H9 (cell line): ENCODE measurements around the gene ANO6. TPM values are rescaled to one million over a fixed set of nuclear protein-coding genes. Genes with fewer than 3 reads are reported as not detected.

Experiments
- DNase-seq: peaks from one replicate; pipeline ENCODE4 v3.0.0-alpha.2; 2017
- H2AFZ ChIP-seq: one replicate; pipeline ENCODE4 v1.6.1; 2013; ENCODE audit warnings: mild to moderate bottlenecking, low read length, control low read depth, moderate library complexity
- H2AK5ac ChIP-seq: 2 replicates; pipeline ENCODE4 v1.6.1; 2013; ENCODE audit warnings: low read length, control low read depth, mixed read lengths; ENCODE audit not compliant: insufficient read length
- H2BK120ac ChIP-seq: one replicate; pipeline ENCODE4 v1.6.1; 2013; ENCODE audit warnings: low read depth, mild to moderate bottlenecking, low read length, control low read depth, inconsistent platforms; ENCODE audit not compliant: poor library complexity, severe bottlenecking
- H2BK12ac ChIP-seq: 2 replicates; pipeline ENCODE4 v1.6.1; 2013; ENCODE audit warnings: low read length, control low read depth, mixed read lengths, low read depth; ENCODE audit not compliant: insufficient read length
- H2BK15ac ChIP-seq: 2 replicates; pipeline ENCODE4 v1.6.1; 2013; ENCODE audit warnings: low read depth, low read length, control low read depth
- H2BK20ac ChIP-seq: one replicate; pipeline ENCODE4 v1.6.1; 2013; ENCODE audit warnings: low read depth, mild to moderate bottlenecking, low read length, control low read depth, inconsistent platforms; ENCODE audit not compliant: poor library complexity, severe bottlenecking
- H2BK5ac ChIP-seq: 2 replicates; pipeline ENCODE4 v1.6.1; 2013; ENCODE audit warnings: low read length, control low read depth, mixed read lengths; ENCODE audit not compliant: insufficient read length
- H3K14ac ChIP-seq: 2 replicates; pipeline ENCODE4 v1.6.1; 2013; ENCODE audit warnings: low read length, control low read depth; ENCODE audit not compliant: insufficient read depth
- H3K18ac ChIP-seq: 2 replicates; pipeline ENCODE4 v1.6.1; 2013; ENCODE audit warnings: low read depth, mild to moderate bottlenecking, mixed read lengths, low read length, control low read depth; ENCODE audit not compliant: insufficient read length
- H3K23ac ChIP-seq: 2 replicates; pipeline ENCODE4 v1.6.1; 2013; ENCODE audit warnings: low read length, control low read depth, mixed read lengths, low read depth; ENCODE audit not compliant: insufficient read length
- H3K23me2 ChIP-seq: 2 replicates; pipeline ENCODE4 v1.6.1; 2013; ENCODE audit warnings: low read depth, mild to moderate bottlenecking, mixed read lengths, low read length, control low read depth; ENCODE audit not compliant: insufficient read length, poor library complexity, severe bottlenecking
- H3K27ac ChIP-seq: 2 replicates; pipeline ENCODE4 v1.5.1; 2013; ENCODE audit warnings: low read length, control low read depth, mixed read lengths, low read depth; ENCODE audit not compliant: insufficient read length
- H3K27me3 ChIP-seq: 2 replicates; pipeline ENCODE4 v1.6.1; 2013; ENCODE audit warnings: low read length, control low read depth, inconsistent platforms; ENCODE audit not compliant: insufficient read depth
- H3K4ac ChIP-seq: 2 replicates; pipeline ENCODE4 v1.6.1; 2013; ENCODE audit warnings: low read depth, mild to moderate bottlenecking, control low read depth, inconsistent platforms, low read length, moderate library complexity
- H3K4me1 ChIP-seq: 2 replicates; pipeline ENCODE4 v1.6.1; 2013; ENCODE audit warnings: low read length, control low read depth, inconsistent platforms; ENCODE audit not compliant: insufficient read depth
- H3K4me2 ChIP-seq: 2 replicates; pipeline ENCODE4 v1.6.1; 2013; ENCODE audit warnings: low read length, control low read depth, mixed read lengths; ENCODE audit not compliant: insufficient read length, insufficient read depth
- H3K56ac ChIP-seq: 2 replicates; pipeline ENCODE4 v1.6.1; 2013; ENCODE audit warnings: low read depth, mild to moderate bottlenecking, mixed read lengths, low read length, control low read depth; ENCODE audit not compliant: insufficient read length
- H3K79me1 ChIP-seq: 2 replicates; pipeline ENCODE4 v1.6.1; 2013; ENCODE audit warnings: low read depth, mild to moderate bottlenecking, moderate library complexity, low read length, control low read depth, inconsistent platforms; ENCODE audit not compliant: insufficient read depth, poor library complexity, severe bottlenecking
- H3K79me2 ChIP-seq: 2 replicates; pipeline ENCODE4 v1.6.1; 2013; ENCODE audit warnings: low read length, control low read depth, inconsistent platforms; ENCODE audit not compliant: insufficient read depth
- H3K9ac ChIP-seq: 2 replicates; pipeline ENCODE4 v1.6.1; 2013; ENCODE audit warnings: low read length, control low read depth, mixed read lengths; ENCODE audit not compliant: insufficient read length; ENCODE audit errors: extremely low read depth
- H3K9me3 ChIP-seq: one replicate; pipeline ENCODE4 v1.6.1; 2013; ENCODE audit warnings: low read depth, low read length, inconsistent platforms; ENCODE audit not compliant: control insufficient read depth
- H3T11ph ChIP-seq: one replicate; pipeline ENCODE4 v1.6.1; 2013; ENCODE audit warnings: mild to moderate bottlenecking, low read length, control low read depth, inconsistent platforms
- H4K20me1 ChIP-seq: one replicate; pipeline ENCODE4 v1.6.1; 2013; ENCODE audit not compliant: control insufficient read depth, insufficient read length, insufficient read depth
- H4K5ac ChIP-seq: 2 replicates; pipeline ENCODE4 v1.6.1; 2013; ENCODE audit warnings: low read depth, mild to moderate bottlenecking, mixed read lengths, low read length, control low read depth; ENCODE audit not compliant: insufficient read length
- H4K8ac ChIP-seq: replicated peaks from 2 replicates; pipeline ENCODE4 v1.6.1; 2013; ENCODE audit warnings: low read length, control low read depth, mixed read lengths, low read depth; ENCODE audit not compliant: insufficient read length
- H4K91ac ChIP-seq: 2 replicates; pipeline ENCODE4 v1.6.1; 2013; ENCODE audit warnings: low read depth, mild to moderate bottlenecking, moderate library complexity, mixed read lengths, low read length, control low read depth; ENCODE audit not compliant: insufficient read length
- H3K27ac Mint-ChIP-seq, 3 experiments: 2 replicates in 2 of 3; 3 replicates in 1 of 3; pipeline ENCODE4 v1.8.0; 2020 to 2021; ENCODE audit warnings: mixed read lengths in 3 of 3, mild to moderate bottlenecking in 1 of 3, moderate library complexity in 1 of 3
- H3K27me3 Mint-ChIP-seq: 2 replicates; pipeline ENCODE4 v1.8.0; 2021; ENCODE audit warnings: low read depth, mild to moderate bottlenecking, moderate library complexity, mixed read lengths
- H3K36me3 Mint-ChIP-seq, 3 experiments: 2 replicates in 2 of 3; 3 replicates in 1 of 3; pipeline ENCODE4 v1.8.0; 2020 to 2021; ENCODE audit warnings: low read depth in 3 of 3, mixed read lengths in 3 of 3; ENCODE audit not compliant: insufficient read depth in 1 of 3
- H3K4me1 Mint-ChIP-seq, 2 experiments: 2 replicates each; pipeline ENCODE4 v1.8.0; 2020; ENCODE audit warnings: mixed read lengths in 2 of 2
- H3K4me3 Mint-ChIP-seq, 2 experiments: 2 replicates in 1 of 2; 3 replicates in 1 of 2; pipeline ENCODE4 v1.8.0; 2020 to 2021; ENCODE audit warnings: mild to moderate bottlenecking in 2 of 2, mixed read lengths in 2 of 2, moderate library complexity in 1 of 2
- H3K9me3 Mint-ChIP-seq, 2 experiments: 2 replicates in 1 of 2; 3 replicates in 1 of 2; pipeline ENCODE4 v1.8.0; 2020; ENCODE audit warnings: mild to moderate bottlenecking in 2 of 2, mixed read lengths in 2 of 2, moderate library complexity in 1 of 2
- CTCF ChIP-seq: fragments of 200-600 bp; sonication (generic); conservative IDR thresholded peaks from 3 replicates; pipeline ENCODE4 v1.8.0; 2021; ENCODE audit warnings: antibody characterized with exemption, mild to moderate bottlenecking
- WGBS: extraction: QIAGEN DNeasy Blood & Tissue Kit; methylation state at CpG from one replicate; pipeline ENCODE4 v1.1.7; 2013; ENCODE audit warnings: missing lambda C conversion rate, low lambda C conversion rate, mixed read lengths; ENCODE audit not compliant: insufficient read length; ENCODE audit errors: extremely low coverage; 5-methylcytosine and 5-hydroxymethylcytosine counted together
- total RNA-seq: library from RNA; stranded (reverse); gene quantifications from 2 replicates; pipeline ENCODE4 v1.2.1, GENCODE V29; 2021

ANO6 gene
- total RNA-seq, 1 experiment from 2014 or later, result 24.3 TPM

GRCh38 chr12:45326358-45326975, 110.6 kb downstream of the ANO6 start:
- Histone ChIP-seq H4K91ac (no peak overlapping the region), H2BK12ac (no peak overlapping the region), H4K5ac (no peak overlapping the region), H4K20me1 (no peaks in the 10 kb centered on the region), H3K79me1 (peaks cover 2% of the 10 kb centered on the region), H3K4me1 (peaks cover 2% of the 10 kb centered on the region; the same call in 1 of the 2 replicates), H3K9ac (no peak overlapping the region), H3K4ac (no peak overlapping the region), H2BK15ac (no peak overlapping the region), H3K18ac (no peak overlapping the region), H2AK5ac (no peak overlapping the region), H3K23ac (no peak overlapping the region), H3K27ac (no peak overlapping the region), H3K4me2 (no peak overlapping the region), H3T11ph (no peak overlapping the region), H3K56ac (no peak overlapping the region), H3K27me3 (no peaks in the 10 kb centered on the region), H2BK120ac (no peak overlapping the region), H2BK20ac (no peak overlapping the region), H2BK5ac (no peak overlapping the region), H3K14ac (no peak overlapping the region), H3K9me3 (no peaks in the 10 kb centered on the region), H3K23me2 (no peaks in the 10 kb centered on the region), H3K79me2 (no peaks in the 10 kb centered on the region), H4K8ac (no peak overlapping the region), H2AFZ (no peak overlapping the region)
- H3K4me3 Mint-ChIP-seq, result no peak overlapping the region
- TF ChIP-seq CTCF, result no peak
- H3K4me1 Mint-ChIP-seq, result peaks cover 4 to 5% of the 10 kb centered on the region in 2 experiments; a peak in 3 of 4 replicates
- H3K9me3 Mint-ChIP-seq, result no peaks in the 10 kb centered on the region
- no peaks in the 10 kb centered on the region for H3K36me3 Mint-ChIP-seq
- no peaks in the 10 kb centered on the region for H3K27me3 Mint-ChIP-seq
- no CpG with 5 or more reads among the region's 3 CpGs for WGBS
- no peak for DNase-seq
- peak overlapping the region in 1 of 3 experiments; percentile 74; a peak in 1 of 7 replicates for H3K27ac Mint-ChIP-seq
